ENCODE results near the gene HRAS.

HRAS gene

DNA sequence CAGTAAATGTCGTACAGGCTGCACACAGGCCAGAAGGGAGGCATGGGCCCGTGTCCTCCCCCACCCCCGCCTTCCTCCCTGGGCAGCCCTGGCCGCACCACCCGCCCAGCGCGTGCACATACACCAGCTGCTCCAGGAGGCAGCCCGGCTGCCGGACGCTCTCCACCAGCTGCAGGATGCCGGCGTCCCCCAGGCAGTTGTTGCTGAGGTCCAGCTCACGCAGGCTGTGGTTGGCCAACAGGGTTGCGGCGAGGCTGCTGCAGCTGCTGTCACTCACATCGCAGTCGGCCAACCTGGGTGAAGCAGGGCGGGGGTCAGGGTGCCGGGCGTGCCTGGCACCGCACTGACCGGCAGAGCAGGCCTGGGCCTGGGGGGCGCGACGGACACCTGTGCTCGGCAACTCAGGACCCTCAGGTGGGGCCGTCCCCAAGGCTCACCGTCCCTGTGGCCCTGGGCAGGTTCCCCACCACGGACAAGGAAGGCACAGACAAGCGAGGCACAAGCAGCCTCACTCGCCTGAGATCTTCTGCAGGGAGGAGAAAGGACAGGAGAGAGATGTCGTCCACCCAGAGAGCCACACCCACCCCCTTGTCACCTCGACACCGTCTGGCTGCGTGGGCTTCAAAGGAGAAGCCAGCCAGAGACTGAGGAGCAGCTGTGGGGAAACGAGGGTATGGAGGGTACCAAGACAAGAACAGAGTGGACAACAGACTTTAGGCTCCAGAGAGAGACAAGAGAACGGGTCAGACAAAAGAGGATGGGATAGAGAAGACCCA, 40.4 kb downstream of the HRAS start:
- Histone ChIP-seq H3K27me3 (replicated peaks) (no peaks in the 10 kb centered on the region), H3K36me3 (replicated peaks) (peaks cover 79% of the 10 kb centered on the region), H3K27ac (no peak overlapping the region), H3K4me3 (ENCODE audit: low read depth, low read length) (no peak overlapping the region)
- DNase-seq: no peak
- in situ Hi-C loops (cut with HindIII; ENCODE audit: low pct_ligation_motif_present, low sequenced_read_pairs): no loop called here
- TF ChIP-seq CTCF (IDR thresholded peaks at IDR 0.05; ENCODE audit: low read depth, low read length, missing control alignments): no peak

DNA sequence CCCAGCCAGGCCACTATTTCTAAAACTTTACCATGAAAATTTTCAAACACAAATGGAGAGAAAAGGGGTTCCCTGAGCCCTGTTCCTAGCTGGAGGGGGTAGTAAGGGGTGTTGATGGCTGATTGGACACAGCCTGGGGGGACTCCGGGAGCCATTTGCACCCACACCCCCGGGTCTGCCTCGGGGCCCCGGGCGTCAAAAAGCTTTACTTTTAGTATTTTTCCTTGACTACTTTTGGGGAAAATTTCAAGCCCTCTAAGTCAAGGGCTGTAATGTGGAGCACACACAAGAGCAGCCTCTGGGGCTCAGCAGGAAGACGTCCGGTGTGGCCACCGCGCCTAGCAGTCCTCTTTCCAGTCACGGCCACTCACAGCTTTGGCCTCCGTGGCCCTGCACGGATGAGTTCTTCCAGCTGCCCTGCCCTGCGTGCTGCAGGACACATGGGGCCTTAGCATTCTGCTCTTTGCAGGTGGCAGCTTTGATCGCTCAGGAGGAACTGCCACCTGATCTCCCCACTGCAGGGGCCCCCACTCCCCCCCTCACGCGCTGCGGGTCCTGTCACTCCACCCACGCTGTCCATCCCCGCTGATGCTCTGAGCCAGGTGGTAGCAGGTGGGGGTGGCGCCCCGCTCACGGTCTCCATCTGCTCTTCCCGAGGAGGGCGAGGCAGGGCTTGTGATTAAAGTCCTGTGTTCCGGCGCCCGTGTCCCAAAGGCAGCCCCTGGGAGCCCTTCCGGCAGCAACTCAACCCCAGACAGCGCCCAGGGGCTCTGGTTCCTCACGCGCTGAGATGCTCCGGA, 42.7 kb downstream of the HRAS start:
- TF ChIP-seq CTCF (IDR thresholded peaks at IDR 0.05; ENCODE audit: low read depth, low read length, missing control alignments): no peak
- H3K4me3 ChIP-seq (ENCODE audit: low read depth, low read length): no peak overlapping the region
- peaks cover 62% of the 10 kb centered on the region for H3K36me3 ChIP-seq (replicated peaks)
- in situ Hi-C loops (cut with HindIII; ENCODE audit: low pct_ligation_motif_present, low sequenced_read_pairs): no loop called here
- DNase-seq: no peak
- H3K27ac ChIP-seq: no peak overlapping the region
- H3K27me3 ChIP-seq (replicated peaks): no peaks in the 10 kb centered on the region

DNA sequence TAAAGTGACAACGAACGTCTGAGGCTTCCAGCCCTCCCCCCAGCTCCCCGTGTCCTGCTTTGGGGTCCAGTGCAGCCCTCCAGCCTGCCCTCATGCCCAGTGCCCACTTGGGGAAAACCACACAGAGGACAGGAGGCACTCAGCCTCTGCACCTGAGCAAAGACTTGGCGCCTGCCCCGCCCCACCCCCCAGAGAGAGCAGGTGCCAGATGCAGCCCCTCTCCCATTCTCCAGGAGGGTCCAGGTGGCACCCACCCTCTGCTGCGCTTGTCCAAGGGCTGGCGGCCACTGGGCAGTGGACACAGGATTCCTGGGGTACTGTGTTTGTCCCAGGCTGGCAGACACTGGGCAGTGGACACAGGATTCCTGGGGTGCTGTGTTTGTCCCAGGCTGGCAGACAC, 44.0 kb downstream of the HRAS start:
- in situ Hi-C loops (cut with HindIII; ENCODE audit: low pct_ligation_motif_present, low sequenced_read_pairs): no loop called here

DNA sequence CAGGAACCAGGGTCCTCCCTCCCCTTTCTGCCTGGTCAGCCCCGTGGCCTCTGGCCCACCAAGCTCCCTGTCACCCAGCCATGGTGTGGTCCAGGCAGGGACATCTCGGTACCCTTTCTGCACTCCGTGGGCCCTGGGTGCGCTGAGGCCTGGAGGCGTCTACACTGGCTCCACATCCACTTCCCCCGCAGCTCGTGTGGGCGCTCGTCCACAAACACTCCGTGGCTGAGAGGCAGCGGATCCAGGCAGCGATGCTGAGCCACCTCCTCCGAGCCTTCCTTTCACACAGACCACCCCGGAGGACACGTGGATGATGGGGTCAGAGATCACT, 44.5 kb downstream of the HRAS start:
- Histone ChIP-seq H3K36me3 (replicated peaks) (peaks cover 46% of the 10 kb centered on the region), H3K27ac (no peak overlapping the region), H3K27me3 (replicated peaks) (no peaks in the 10 kb centered on the region), H3K4me3 (ENCODE audit: low read depth, low read length) (no peak overlapping the region)
- no peak for DNase-seq
- no peak for TF ChIP-seq CTCF (IDR thresholded peaks at IDR 0.05; ENCODE audit: low read depth, low read length, missing control alignments)
- in situ Hi-C loops (cut with HindIII; ENCODE audit: low pct_ligation_motif_present, low sequenced_read_pairs): no loop called here

More for the DNA sequence above, 44.0 kb downstream of the HRAS start:
- no peak for TF ChIP-seq CTCF (IDR thresholded peaks at IDR 0.05; ENCODE audit: low read depth, low read length, missing control alignments)
- H3K27ac ChIP-seq: no peak overlapping the region
- H3K4me3 ChIP-seq (ENCODE audit: low read depth, low read length): no peak overlapping the region
- no peak for DNase-seq
- peaks cover 51% of the 10 kb centered on the region for H3K36me3 ChIP-seq (replicated peaks)
- H3K27me3 ChIP-seq (replicated peaks): no peaks in the 10 kb centered on the region

GRCh38 chr11:490186-490929, 45.0 kb downstream of the HRAS start:
- H3K27me3 ChIP-seq (replicated peaks): no peaks in the 10 kb centered on the region
- H3K4me3 ChIP-seq (ENCODE audit: low read depth, low read length): no peak overlapping the region
- DNase-seq: no peak
- no peak overlapping the region for H3K27ac ChIP-seq
- in situ Hi-C loops (cut with HindIII; ENCODE audit: low pct_ligation_motif_present, low sequenced_read_pairs): no loop called here
- peaks cover 43% of the 10 kb centered on the region for H3K36me3 ChIP-seq (replicated peaks)
- no peak for TF ChIP-seq CTCF (IDR thresholded peaks at IDR 0.05; ENCODE audit: low read depth, low read length, missing control alignments)

Measured in brain microvascular endothelial cell (primary cell).